ENCODE measurements around the gene PTEN.
"Not testable (repeated sequence)": the region's sequence is repeated elsewhere in the genome, so short reads cannot be mapped to it uniquely, and the experiment has no call there.

Gene PTEN

DNA sequence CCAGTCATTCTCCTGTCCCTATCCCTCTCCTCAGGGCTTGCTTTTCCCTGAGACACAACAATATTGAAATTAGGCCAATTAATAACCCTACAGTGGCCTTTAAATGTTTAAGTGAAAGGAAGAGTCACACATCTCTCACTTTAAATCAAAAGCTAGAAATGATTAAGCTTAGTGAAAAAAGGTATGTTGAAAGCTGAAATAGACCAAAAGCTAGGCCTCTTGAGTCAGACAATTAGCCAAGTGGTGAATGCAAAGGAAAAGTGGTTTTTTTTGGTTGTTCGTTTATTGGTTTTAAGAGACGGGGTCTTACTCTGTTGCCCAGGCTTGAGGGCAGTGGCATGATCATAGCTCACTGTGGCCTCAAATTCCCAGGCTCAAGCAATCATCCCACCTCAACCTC lies 35.7 kb upstream of the PTEN start:
- FAIRE-seq (no peak), DNase-seq (ENCODE audit: insufficient read length, low spot score) (no peak)
- TF ChIP-seq PAX5 (IDR thresholded peaks at IDR 0.05; ENCODE audit: insufficient read depth, low read length, severe bottlenecking), result no peak
- TF ChIP-seq POLR2AphosphoS5 (IDR thresholded peaks at IDR 0.05; ENCODE audit: low read depth, low read length), result no peak
- TF ChIP-seq POLR2A (IDR thresholded peaks at IDR 0.05; ENCODE audit: low read depth, low read length), result no peak
- TF ChIP-seq SPI1 (IDR thresholded peaks at IDR 0.05; ENCODE audit: low read depth, low read length), result no peak
- TF ChIP-seq TAF1 (IDR thresholded peaks at IDR 0.05; ENCODE audit: low read depth, low read length), result no peak
- no peak for TF ChIP-seq POU2F2 (IDR thresholded peaks at IDR 0.05; ENCODE audit: low read depth, low read length)

DNA sequence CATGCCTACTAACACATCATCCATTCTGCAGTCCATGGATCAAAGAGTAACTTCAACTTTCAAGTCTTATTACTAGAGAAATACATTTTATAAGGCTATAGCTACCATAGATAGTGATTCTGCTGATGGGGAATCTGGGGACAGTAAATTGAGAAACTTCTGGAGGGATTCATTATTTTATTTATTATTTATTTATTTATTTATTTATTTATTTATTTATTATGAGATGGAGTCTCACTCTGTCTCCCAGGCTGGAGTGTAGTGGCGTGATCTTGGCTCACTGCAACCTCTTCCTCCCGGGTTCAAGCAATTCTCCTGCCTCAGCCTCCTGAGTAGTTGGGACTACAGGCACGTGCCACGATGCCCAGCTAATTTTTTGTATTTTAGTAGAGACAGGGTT lies 34.4 kb upstream of the PTEN start:
- DNase-seq (ENCODE audit: insufficient read length, low spot score); FAIRE-seq: not testable (repeated sequence)

DNA sequence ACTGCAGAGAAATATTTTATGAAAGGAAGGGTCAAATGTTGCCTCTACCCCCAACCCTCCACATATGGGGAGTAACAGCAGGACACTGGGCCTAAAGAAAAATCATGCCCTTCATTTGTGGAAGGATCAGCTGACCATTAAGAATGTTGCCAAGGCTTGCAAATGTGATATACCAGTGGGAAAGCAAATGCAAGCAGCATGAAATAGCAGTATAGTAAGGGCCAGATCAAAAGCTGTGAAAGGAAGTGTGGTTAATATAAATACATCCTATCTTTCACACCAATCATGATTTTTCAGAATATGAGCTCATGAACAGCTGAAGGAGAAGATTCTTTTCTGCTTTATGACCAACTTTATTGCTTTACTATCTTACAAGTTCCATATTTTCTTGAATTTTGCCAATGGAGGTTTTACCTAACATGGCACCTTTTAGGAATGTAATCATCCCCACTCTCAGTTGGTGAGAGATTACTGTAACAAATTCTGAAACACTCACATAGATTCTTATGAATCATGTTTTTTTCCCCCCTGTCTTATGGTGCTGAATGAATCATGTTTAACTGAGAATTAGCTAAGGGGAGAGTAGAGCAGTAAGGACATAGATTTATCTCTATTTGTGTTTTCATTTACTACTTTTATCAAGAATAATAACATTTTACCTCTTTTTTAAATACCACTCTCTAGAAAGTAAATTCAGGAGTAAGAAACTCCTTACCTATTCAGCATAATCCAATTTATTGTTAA lies 33.3 kb upstream of the PTEN start:
- no peak for TF ChIP-seq SPI1 (IDR thresholded peaks at IDR 0.05; ENCODE audit: low read depth, low read length)
- no peak for TF ChIP-seq TAF1 (IDR thresholded peaks at IDR 0.05; ENCODE audit: low read depth, low read length)
- no peak for TF ChIP-seq POLR2AphosphoS5 (IDR thresholded peaks at IDR 0.05; ENCODE audit: low read depth, low read length)
- DNase-seq (ENCODE audit: insufficient read length, low spot score) (no peak), FAIRE-seq (no peak)

DNA sequence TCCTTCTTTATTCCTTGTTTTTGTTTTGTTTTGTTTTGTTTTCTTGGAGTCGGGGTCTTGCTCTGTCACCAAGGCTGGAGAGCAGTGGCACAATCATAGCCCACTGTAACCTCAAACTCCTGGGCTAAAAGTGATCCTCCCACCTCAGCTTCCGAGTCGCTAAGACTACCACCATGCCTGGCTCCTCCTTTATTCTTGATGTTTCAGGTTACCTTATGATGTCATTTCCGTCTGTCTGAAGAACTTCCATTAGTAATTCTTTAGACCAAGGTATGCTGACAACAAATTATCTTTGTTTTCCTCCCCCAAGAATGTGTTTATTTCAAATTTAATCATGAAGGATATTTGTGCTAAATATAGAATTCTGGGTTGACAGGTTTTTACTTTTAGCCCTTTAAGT lies 27.3 kb upstream of the PTEN start:
- FAIRE-seq (no peak), DNase-seq (ENCODE audit: insufficient read length, low spot score) (no peak)
- no peak for TF ChIP-seq TAF1 (IDR thresholded peaks at IDR 0.05; ENCODE audit: low read depth, low read length)
- TF ChIP-seq POLR2AphosphoS5 (IDR thresholded peaks at IDR 0.05; ENCODE audit: low read depth, low read length), result no peak
- no peak for TF ChIP-seq POU2F2 (IDR thresholded peaks at IDR 0.05; ENCODE audit: low read depth, low read length)
- no peak for TF ChIP-seq SPI1 (IDR thresholded peaks at IDR 0.05; ENCODE audit: low read depth, low read length)
- no peak for TF ChIP-seq PAX5 (IDR thresholded peaks at IDR 0.05; ENCODE audit: insufficient read depth, low read length, severe bottlenecking)
- no peak for TF ChIP-seq POLR2A (IDR thresholded peaks at IDR 0.05; ENCODE audit: low read depth, low read length)

DNA sequence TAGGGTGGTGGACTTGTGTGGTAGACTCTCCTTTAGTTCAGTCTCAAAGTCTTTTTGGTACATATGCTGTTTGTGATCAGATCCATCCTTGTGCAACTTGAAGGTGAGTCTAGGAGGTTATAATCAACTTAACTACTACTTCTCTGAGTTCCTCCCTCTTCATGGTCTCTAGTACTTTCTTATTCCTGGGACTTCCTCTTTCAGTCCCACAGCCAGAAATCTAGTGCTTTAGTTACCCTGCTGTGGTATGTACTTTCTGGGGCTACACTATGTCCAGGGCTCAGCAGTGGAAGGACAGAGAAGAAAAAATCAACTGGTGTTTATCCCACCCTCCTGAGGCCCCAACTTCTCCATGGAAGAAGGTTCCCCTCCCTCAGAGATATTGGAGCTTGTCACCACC lies 26.0 kb upstream of the PTEN start:
- TF ChIP-seq PAX5 (IDR thresholded peaks at IDR 0.05; ENCODE audit: insufficient read depth, low read length, severe bottlenecking) (no peak), SPI1 (IDR thresholded peaks at IDR 0.05; ENCODE audit: low read depth, low read length) (peak; percentile 92)
- DNase-seq (ENCODE audit: insufficient read length, low spot score), result no peak
- peak; percentile 87 for FAIRE-seq

DNA sequence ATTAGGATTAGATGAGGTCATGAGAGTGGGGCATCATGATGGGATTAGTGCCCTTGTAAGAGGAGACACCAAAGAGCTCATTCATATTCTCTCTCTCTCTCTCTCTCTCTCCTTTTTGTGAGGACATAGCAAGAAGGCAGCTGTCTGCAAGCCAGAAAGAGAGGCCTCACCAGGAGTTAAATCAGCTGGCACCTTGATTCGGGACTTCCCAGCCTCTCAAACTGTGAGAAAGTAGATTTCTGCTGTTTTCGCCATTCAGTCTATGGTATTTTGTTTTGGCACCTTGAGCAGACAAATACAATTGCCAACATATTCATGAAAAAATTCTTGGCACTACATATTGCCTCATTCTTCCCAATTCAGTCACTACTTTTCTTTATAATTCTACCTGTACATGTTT lies 24.8 kb upstream of the PTEN start:
- FAIRE-seq (no peak), DNase-seq (ENCODE audit: insufficient read length, low spot score) (no peak)
- TF ChIP-seq POLR2A (IDR thresholded peaks at IDR 0.05; ENCODE audit: low read depth, low read length) (no peak), POLR2AphosphoS5 (IDR thresholded peaks at IDR 0.05; ENCODE audit: low read depth, low read length) (no peak), SPI1 (IDR thresholded peaks at IDR 0.05; ENCODE audit: low read depth, low read length) (no peak), POU2F2 (IDR thresholded peaks at IDR 0.05; ENCODE audit: low read depth, low read length) (no peak), TAF1 (IDR thresholded peaks at IDR 0.05; ENCODE audit: low read depth, low read length) (no peak), PAX5 (IDR thresholded peaks at IDR 0.05; ENCODE audit: insufficient read depth, low read length, severe bottlenecking) (no peak)

DNA sequence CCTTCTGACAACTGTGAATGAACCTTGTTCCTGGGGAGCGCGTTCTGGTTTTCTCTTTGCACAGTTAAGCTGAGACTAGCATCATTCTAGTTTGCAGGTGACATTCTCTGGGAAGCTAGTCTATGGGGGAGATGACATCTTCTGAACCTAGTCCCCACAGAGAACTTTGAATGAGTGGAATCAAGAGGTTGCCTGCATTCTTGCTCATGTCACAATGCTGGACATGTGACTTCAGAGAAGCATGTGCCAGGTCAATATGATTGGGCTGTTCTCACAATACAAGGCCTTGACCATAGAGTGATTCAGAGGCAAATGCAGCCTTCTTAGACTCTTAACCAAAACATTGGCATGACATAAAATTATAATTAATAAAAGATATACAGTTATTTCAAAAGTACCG lies 22.2 kb upstream of the PTEN start:
- peak; percentile 5 for FAIRE-seq
- TF ChIP-seq POLR2AphosphoS5 (IDR thresholded peaks at IDR 0.05; ENCODE audit: low read depth, low read length) (no peak), SPI1 (IDR thresholded peaks at IDR 0.05; ENCODE audit: low read depth, low read length) (no peak)
- no peak for DNase-seq (ENCODE audit: insufficient read length, low spot score)

DNA sequence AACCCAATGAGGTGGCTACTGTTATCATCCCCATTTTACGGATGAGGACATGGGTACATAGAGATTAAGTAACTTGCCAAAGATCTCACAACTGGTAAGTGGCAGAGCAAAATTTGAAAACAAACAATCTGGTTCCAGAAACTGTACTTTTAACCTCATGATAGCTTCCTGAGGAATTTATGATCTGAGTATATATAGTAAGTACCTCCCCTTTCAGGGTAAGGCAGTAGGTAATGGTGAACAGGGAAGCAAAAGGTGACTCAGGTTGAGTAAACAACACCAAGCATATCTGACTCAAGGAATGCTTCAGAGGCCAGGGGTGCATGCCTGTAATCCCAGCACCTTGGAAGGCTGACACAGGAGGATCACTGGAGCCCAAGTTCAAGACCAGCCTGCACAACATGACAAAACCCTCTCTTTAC lies 21.2 kb upstream of the PTEN start:
- no peak for DNase-seq (ENCODE audit: insufficient read length, low spot score)
- no peak for TF ChIP-seq SPI1 (IDR thresholded peaks at IDR 0.05; ENCODE audit: low read depth, low read length)
- TF ChIP-seq PAX5 (IDR thresholded peaks at IDR 0.05; ENCODE audit: insufficient read depth, low read length, severe bottlenecking), result no peak
- TF ChIP-seq POLR2AphosphoS5 (IDR thresholded peaks at IDR 0.05; ENCODE audit: low read depth, low read length), result no peak
- TF ChIP-seq TAF1 (IDR thresholded peaks at IDR 0.05; ENCODE audit: low read depth, low read length), result no peak
- TF ChIP-seq POU2F2 (IDR thresholded peaks at IDR 0.05; ENCODE audit: low read depth, low read length), result no peak
- TF ChIP-seq POLR2A (IDR thresholded peaks at IDR 0.05; ENCODE audit: low read depth, low read length), result no peak
- peak; percentile 47 for FAIRE-seq

DNA sequence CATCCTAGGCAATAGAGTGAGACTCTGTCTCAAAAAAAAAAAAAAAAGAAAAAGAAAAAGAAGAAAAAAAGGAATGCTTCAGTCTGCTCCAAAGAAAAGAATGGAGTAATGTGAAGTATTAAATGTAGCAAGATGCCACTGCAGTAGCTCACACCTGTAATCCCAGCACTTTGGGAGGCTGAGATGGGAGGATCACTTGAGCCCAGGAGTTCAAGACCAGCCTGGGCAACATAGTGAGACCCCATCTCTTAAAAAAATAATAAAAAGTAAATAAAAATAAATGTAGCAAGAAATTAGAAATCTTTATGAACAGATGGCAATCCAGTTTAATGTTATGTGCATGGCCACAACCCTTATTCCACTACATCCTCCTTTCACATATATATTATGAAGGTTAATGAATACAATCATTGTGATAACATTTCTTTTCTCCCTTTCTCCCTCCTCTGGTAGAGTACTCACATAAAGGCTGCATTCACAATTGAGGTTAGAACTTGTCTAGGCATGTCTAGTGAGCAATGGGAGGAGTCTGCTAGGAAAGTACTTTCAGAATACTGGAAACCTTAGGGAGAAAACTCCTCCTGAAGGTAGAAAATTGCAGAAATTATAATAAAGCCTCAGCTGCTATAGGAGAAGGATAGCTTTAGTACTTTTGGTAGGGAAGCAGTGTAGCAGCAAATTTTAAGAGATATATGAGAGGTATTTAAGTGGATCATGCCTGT lies 20.5 kb upstream of the PTEN start:
- FAIRE-seq (no peak), DNase-seq (ENCODE audit: insufficient read length, low spot score) (no peak)
- TF ChIP-seq TAF1 (IDR thresholded peaks at IDR 0.05; ENCODE audit: low read depth, low read length) (no peak), SPI1 (IDR thresholded peaks at IDR 0.05; ENCODE audit: low read depth, low read length) (no peak), POLR2A (IDR thresholded peaks at IDR 0.05; ENCODE audit: low read depth, low read length) (no peak), POLR2AphosphoS5 (IDR thresholded peaks at IDR 0.05; ENCODE audit: low read depth, low read length) (no peak), PAX5 (IDR thresholded peaks at IDR 0.05; ENCODE audit: insufficient read depth, low read length, severe bottlenecking) (no peak), POU2F2 (IDR thresholded peaks at IDR 0.05; ENCODE audit: low read depth, low read length) (no peak)

DNA sequence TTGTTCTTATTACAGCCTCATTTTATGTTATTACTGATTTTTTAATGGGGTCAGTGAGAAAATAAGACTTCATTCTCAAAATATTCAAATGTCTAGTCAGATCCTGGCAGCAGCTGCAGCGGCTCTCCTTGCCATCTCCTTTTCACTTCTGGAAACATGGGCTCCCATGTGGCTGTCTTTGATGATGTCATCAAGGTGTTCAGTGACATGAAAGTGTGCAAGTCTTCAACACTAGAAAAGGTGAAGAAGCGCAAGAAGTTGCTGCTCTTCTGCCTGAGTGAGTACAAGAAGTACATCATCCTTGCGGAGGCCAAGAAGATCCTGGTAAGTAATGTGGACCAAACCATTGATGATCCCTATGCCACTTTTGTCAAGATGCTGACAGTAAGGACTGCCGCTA lies 19.7 kb upstream of the PTEN start:
- TF ChIP-seq PAX5 (IDR thresholded peaks at IDR 0.05; ENCODE audit: insufficient read depth, low read length, severe bottlenecking), result no peak
- no peak for TF ChIP-seq TAF1 (IDR thresholded peaks at IDR 0.05; ENCODE audit: low read depth, low read length)
- no peak for TF ChIP-seq POU2F2 (IDR thresholded peaks at IDR 0.05; ENCODE audit: low read depth, low read length)
- no peak for TF ChIP-seq POLR2A (IDR thresholded peaks at IDR 0.05; ENCODE audit: low read depth, low read length)
- no peak for TF ChIP-seq POLR2AphosphoS5 (IDR thresholded peaks at IDR 0.05; ENCODE audit: low read depth, low read length)
- no peak for TF ChIP-seq SPI1 (IDR thresholded peaks at IDR 0.05; ENCODE audit: low read depth, low read length)
- FAIRE-seq (peak; percentile 57), DNase-seq (ENCODE audit: insufficient read length, low spot score) (no peak)
